Measurements from ENCODE around the gene PIGS. TPM values are rescaled to one million over a fixed set of nuclear protein-coding genes. Genes with fewer than 3 reads are reported as not detected.

Gene PIGS
- polyA plus RNA-seq, 3 donors, result 59.4 to 87.5 (median 84.9) TPM

- no peak overlapping the region for H3K4me3 Mint-ChIP-seq
- H3K27ac Mint-ChIP-seq, result no peak overlapping the region
- no peaks in the 10 kb centered on the region for H3K9me3 Mint-ChIP-seq
- peaks cover 0 to 6% (median 5%) of the 10 kb centered on the region in 3 donors for H3K27me3 Mint-ChIP-seq (ENCODE audit: low read depth in 3 of 3)
- Histone ChIP-seq H2AFZ (ENCODE audit: insufficient read depth, low read depth, low read length, poor library complexity, severe bottlenecking) (no peak overlapping the region), H4K20me1 (ENCODE audit: insufficient read depth, low read length) (no peaks in the 10 kb centered on the region), H3K9ac (ENCODE audit: insufficient read depth, low read length, poor library complexity, severe bottlenecking) (no peak overlapping the region), H3K27me3 (ENCODE audit: control insufficient read depth in 2 of 2, insufficient read depth in 2 of 2, low read length in 2 of 2) (no peaks in the 10 kb centered on the region), H3K4me3 (replicated peaks in 1 of 3; ENCODE audit: low read depth in 2 of 3, low read length in 3 of 3) (no peak overlapping the region), H3K79me2 (ENCODE audit: insufficient read depth, low read length) (no peaks in the 10 kb centered on the region), H3K36me3 (replicated peaks in 1 of 2; ENCODE audit: control insufficient read depth in 1 of 2, insufficient read depth in 2 of 2, low read length in 2 of 2) (no peaks in the 10 kb centered on the region), H3K9me3 (replicated peaks in 1 of 2; ENCODE audit: control insufficient read depth in 1 of 2, insufficient read depth in 1 of 2, low read length in 2 of 2) (no peaks in the 10 kb centered on the region), H3K27ac (ENCODE audit: low read depth in 1 of 2, low read length in 2 of 2) (no peak overlapping the region), H3K4me2 (replicated peaks; ENCODE audit: extremely low read depth, low read length, poor library complexity, severe bottlenecking) (no peak overlapping the region), H3K4me1 (ENCODE audit: control insufficient read depth in 1 of 2, insufficient read depth in 2 of 2, low read length in 2 of 2) (peaks cover 0 to under 1% of the 10 kb centered on the region in 2 donors)
- H3K36me3 Mint-ChIP-seq, result no peaks in the 10 kb centered on the region
- intact Hi-C loops (cut with micrococcal nuclease), result no loop called here
- DNase-seq, result no peak
- no peak for TF ChIP-seq CTCF (IDR thresholded peaks at IDR 0.05)
- no peaks in the 10 kb centered on the region for H3K4me1 Mint-ChIP-seq
- WGBS (ENCODE audit: insufficient coverage), result 94% methylated on average over 24 of the region's 25 CpGs
Measured at GRCh38 chr17:28524476-28525424, 46.6 kb downstream of the PIGS start.

- Histone ChIP-seq H3K27me3 (ENCODE audit: control insufficient read depth in 2 of 2, insufficient read depth in 2 of 2, low read length in 2 of 2) (no peaks in the 10 kb centered on the region), H4K20me1 (ENCODE audit: insufficient read depth, low read length) (no peaks in the 10 kb centered on the region), H3K9me3 (replicated peaks in 1 of 2; ENCODE audit: control insufficient read depth in 1 of 2, insufficient read depth in 1 of 2, low read length in 2 of 2) (no peaks in the 10 kb centered on the region), H3K27ac (ENCODE audit: low read depth in 1 of 2, low read length in 2 of 2) (no peak overlapping the region), H3K4me1 (ENCODE audit: control insufficient read depth in 1 of 2, insufficient read depth in 2 of 2, low read length in 2 of 2) (peaks cover 0 to 5% of the 10 kb centered on the region in 2 donors), H3K36me3 (replicated peaks in 1 of 2; ENCODE audit: control insufficient read depth in 1 of 2, insufficient read depth in 2 of 2, low read length in 2 of 2) (no peaks in the 10 kb centered on the region), H3K9ac (ENCODE audit: insufficient read depth, low read length, poor library complexity, severe bottlenecking) (no peak overlapping the region), H2AFZ (ENCODE audit: insufficient read depth, low read depth, low read length, poor library complexity, severe bottlenecking) (no peak overlapping the region), H3K4me2 (replicated peaks; ENCODE audit: extremely low read depth, low read length, poor library complexity, severe bottlenecking) (no peak overlapping the region), H3K4me3 (replicated peaks in 1 of 3; ENCODE audit: low read depth in 2 of 3, low read length in 3 of 3) (no peak overlapping the region), H3K79me2 (ENCODE audit: insufficient read depth, low read length) (no peaks in the 10 kb centered on the region)
- DNase-seq, result no peak
- intact Hi-C loops (cut with micrococcal nuclease), result no loop called here
- Mint-ChIP-seq H3K4me1 (peaks cover 5% of the 10 kb centered on the region), H3K27me3 (ENCODE audit: low read depth in 3 of 3) (peaks cover 0 to 9% (median 6%) of the 10 kb centered on the region in 3 donors), H3K36me3 (no peaks in the 10 kb centered on the region), H3K27ac (peak overlapping the region in 1 of 7 donors; percentile 21), H3K9me3 (no peaks in the 10 kb centered on the region), H3K4me3 (no peak overlapping the region)
- 97% methylated on average over 13 of the region's 15 CpGs for WGBS (ENCODE audit: insufficient coverage)
- TF ChIP-seq CTCF (IDR thresholded peaks at IDR 0.05), result no peak
Measured at GRCh38 chr17:28523876-28524275, 47.4 kb downstream of the PIGS start.

Data from CD14-positive monocyte (primary cell).